ENCODE results near the gene GJB1.
"Not testable (repeated sequence)": the region's sequence is repeated elsewhere in the genome, so short reads cannot be mapped to it uniquely, and the experiment has no call there.

The GJB1 gene

GRCh38 chrX:71256051-71256450 is 33.0 kb downstream of the GJB1 start:
- DNase-seq (ENCODE audit: low read depth) = peak; percentile 82

GRCh38 chrX:71256856-71257255 is 33.8 kb downstream of the GJB1 start:
- DNase-seq (ENCODE audit: low read depth) = no peak

GRCh38 chrX:71268624-71269023 is 45.6 kb downstream of the GJB1 start:
- not testable (repeated sequence) for DNase-seq (ENCODE audit: low read depth)

GRCh38 chrX:71269801-71270395 is 46.9 kb downstream of the GJB1 start:
- DNase-seq (ENCODE audit: low read depth) = no peak

- DNase-seq (ENCODE audit: low read depth) = not testable (repeated sequence)
Measured at GRCh38 chrX:71272313-71272712, 49.3 kb downstream of the GJB1 start.
